CMK (cell line): ENCODE data around the gene PIEZO1.
"Not testable (repeated sequence)": the region's sequence is repeated elsewhere in the genome, so short reads cannot be mapped to it uniquely, and the experiment has no call there.

Experiments
- DNase-seq: peaks from one replicate; pipeline ENCODE4 v3.0.0-alpha.2; 2010; ENCODE audit warnings: low read depth

The PIEZO1 gene

GRCh38 chr16:88785106-88785924 is at the start of gene PIEZO1:
Gene PIEZO1 (minus strand): TSS chr16:88785220. CDS start chr16:88784964, 256 bp downstream.
- DNase-seq = no peak

- DNase-seq = no peak
Observed at GRCh38 chr16:88834670-88835069, 49.6 kb upstream of the PIEZO1 start.

GRCh38 chr16:88833086-88833485 is 48.1 kb upstream of the PIEZO1 start:
- no peak for DNase-seq

- no peak for DNase-seq
Observed at GRCh38 chr16:88831838-88832237, 46.8 kb upstream of the PIEZO1 start.

GRCh38 chr16:88830783-88831182 is 45.8 kb upstream of the PIEZO1 start:
- no peak for DNase-seq

GRCh38 chr16:88830258-88830657 is 45.2 kb upstream of the PIEZO1 start:
- no peak for DNase-seq

- no peak for DNase-seq
Observed at GRCh38 chr16:88828711-88829110, 43.7 kb upstream of the PIEZO1 start.

GRCh38 chr16:88827727-88828126 is 42.7 kb upstream of the PIEZO1 start:
- no peak for DNase-seq

- no peak for DNase-seq
Observed at GRCh38 chr16:88826070-88826840, 41.2 kb upstream of the PIEZO1 start.

GRCh38 chr16:88825146-88825545 is 40.1 kb upstream of the PIEZO1 start:
- DNase-seq = no peak

- DNase-seq = no peak
Observed at GRCh38 chr16:88824256-88825077, 39.4 kb upstream of the PIEZO1 start.

- DNase-seq = not testable (repeated sequence)
Observed at GRCh38 chr16:88823646-88824045, 38.6 kb upstream of the PIEZO1 start.

- DNase-seq = no peak
Observed at GRCh38 chr16:88822281-88823040, 37.4 kb upstream of the PIEZO1 start.

GRCh38 chr16:88821168-88821850 is 36.3 kb upstream of the PIEZO1 start:
- DNase-seq = no peak

- DNase-seq = no peak
Observed at GRCh38 chr16:88820385-88821025, 35.5 kb upstream of the PIEZO1 start.

- DNase-seq = no peak
Observed at GRCh38 chr16:88819126-88819525, 34.1 kb upstream of the PIEZO1 start.

GRCh38 chr16:88818575-88818874 is 33.5 kb upstream of the PIEZO1 start:
- no peak for DNase-seq

GRCh38 chr16:88817785-88818574 is 33.0 kb upstream of the PIEZO1 start:
- DNase-seq = no peak

GRCh38 chr16:88816736-88817535 is 31.9 kb upstream of the PIEZO1 start:
- DNase-seq = no peak
